Stimulated activated CD8-positive, alpha-beta memory T cell treated with anti-CD3 and anti-CD28 coated beads, Interleukin-7, amount 100 ng/mL, for 24 hours (primary cell): Measurements from ENCODE around the gene PLEKHG3.

ENCODE experiments used
- DNase-seq: peaks from one replicate; pipeline ENCODE4 v3.0.0-alpha.2; 2020; ENCODE audit warnings: low read depth

The PLEKHG3 gene

DNA sequence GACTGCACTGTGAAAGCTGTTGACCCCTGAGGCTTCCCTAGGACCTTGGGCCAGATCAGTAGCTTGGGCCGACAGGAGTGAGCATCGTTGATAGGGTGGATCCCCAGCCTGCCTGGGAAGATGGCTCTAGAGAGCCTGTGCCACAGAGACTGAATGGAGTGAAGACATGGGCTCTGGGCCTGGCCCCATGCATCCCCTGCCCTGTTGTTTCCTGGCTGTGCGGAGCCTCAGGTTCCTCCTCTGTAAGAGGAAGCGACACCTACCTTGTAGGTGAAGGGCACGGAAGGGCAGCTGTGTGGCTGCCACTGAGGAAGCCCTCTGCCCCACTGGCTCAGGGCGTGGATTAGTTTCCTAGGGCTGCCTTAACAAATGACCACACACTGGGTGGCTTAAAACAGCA, 23.9 kb downstream of the PLEKHG3 start:
- DNase-seq: no peak

DNA sequence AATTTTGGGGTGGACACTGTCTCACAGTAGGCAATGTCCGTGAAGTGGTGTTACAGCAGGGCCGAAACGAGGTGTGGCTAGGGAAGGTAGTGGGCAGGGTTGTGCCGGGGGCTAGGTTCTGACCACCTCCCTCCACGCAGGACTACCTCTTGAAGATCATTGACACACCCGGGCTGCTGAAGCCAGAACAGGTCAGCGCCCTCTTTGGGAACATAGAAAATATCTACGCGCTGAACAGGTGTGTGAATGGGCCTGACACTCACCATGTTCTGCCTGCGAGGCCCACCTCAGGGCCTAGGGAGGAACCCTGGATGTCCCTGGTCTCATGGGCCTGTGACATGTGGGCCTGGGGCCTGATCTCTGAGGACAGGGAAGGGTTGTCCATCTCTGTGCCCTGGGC, 24.6 kb downstream of the PLEKHG3 start:
- DNase-seq: no peak

DNA sequence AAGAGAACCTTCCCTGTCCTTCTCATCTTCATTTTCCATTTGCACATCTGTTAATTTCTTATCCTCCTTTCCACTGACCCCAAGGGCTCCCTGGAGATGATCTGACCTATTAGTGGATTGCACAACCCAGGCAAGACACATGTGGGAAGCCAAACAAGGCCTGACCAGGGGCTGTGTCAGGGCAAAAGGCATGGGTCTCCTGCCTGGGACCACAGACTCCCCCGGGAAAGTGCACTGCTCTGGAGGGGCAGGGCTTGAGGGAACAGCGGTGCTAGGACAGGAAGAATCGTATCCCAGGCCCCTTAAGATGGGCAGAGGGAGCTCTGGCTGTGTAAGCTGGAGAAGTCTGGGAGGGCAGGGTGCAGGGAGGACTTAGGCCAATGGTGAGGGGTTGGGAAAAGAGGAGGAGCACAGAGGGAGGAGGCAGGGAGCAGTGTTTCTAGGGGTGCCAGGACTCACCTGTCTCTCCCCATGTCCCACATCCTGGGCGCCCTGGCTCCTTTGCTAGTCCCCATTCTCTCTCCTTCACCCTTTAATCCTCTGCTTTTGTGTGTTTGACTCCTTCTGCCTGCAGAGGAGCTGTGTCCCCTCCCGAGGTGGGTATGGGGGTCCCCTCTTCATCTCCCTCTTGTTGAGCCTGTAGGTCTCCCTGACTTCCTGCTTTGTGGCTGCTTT, 25.3 kb downstream of the PLEKHG3 start:
- DNase-seq: no peak

GRCh38 chr14:64730061-64730440, 25.8 kb downstream of the PLEKHG3 start:
- DNase-seq: no peak

DNA sequence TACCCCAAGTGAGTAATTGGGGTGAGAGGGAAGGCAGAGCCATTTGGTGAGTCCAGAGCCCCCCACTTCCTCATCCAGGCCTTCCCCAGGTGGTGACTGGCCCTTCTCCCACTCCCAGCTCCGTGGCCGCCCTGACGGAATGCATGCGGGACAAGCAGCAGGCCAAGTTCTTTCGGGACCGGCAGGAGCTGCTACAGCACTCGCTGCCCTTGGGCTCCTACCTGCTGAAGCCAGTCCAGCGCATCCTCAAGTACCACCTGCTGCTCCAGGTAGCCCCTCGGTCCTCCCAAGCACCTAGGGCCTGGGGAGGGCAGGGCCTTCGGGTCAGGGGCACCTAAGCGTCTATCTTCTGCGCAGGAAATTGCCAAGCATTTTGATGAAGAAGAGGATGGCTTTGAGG, 26.5 kb downstream of the PLEKHG3 start:
- no peak for DNase-seq

DNA sequence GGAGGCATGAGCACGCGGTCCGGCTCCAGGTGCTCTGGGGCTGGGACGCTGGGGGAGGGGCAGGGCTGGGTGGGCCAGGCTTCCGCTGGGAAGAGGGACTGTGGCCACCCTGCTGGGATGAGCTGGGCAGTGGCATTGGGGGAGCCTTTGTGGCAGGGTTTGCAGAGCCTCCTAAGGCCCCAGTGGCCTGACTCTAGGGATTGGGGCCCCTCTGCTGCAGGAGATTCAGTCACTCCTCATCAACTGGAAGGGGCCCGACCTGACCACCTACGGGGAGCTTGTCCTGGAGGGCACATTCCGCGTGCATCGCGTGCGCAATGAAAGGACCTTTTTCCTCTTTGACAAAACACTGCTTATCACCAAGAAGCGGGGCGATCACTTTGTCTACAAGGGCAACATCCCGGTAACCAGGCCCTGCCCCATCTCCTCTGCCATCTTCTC, 26.9 kb downstream of the PLEKHG3 start:
- no peak for DNase-seq

GRCh38 chr14:64732066-64732465, 27.8 kb downstream of the PLEKHG3 start:
- no peak for DNase-seq

GRCh38 chr14:64732536-64733120, 28.4 kb downstream of the PLEKHG3 start:
- DNase-seq: no peak

- no peak for DNase-seq
Measured at GRCh38 chr14:64733321-64733720, 29.1 kb downstream of the PLEKHG3 start.

GRCh38 chr14:64733899-64734298, 29.7 kb downstream of the PLEKHG3 start:
- DNase-seq: no peak

GRCh38 chr14:64734990-64735389, 30.8 kb downstream of the PLEKHG3 start:
- no peak for DNase-seq

DNA sequence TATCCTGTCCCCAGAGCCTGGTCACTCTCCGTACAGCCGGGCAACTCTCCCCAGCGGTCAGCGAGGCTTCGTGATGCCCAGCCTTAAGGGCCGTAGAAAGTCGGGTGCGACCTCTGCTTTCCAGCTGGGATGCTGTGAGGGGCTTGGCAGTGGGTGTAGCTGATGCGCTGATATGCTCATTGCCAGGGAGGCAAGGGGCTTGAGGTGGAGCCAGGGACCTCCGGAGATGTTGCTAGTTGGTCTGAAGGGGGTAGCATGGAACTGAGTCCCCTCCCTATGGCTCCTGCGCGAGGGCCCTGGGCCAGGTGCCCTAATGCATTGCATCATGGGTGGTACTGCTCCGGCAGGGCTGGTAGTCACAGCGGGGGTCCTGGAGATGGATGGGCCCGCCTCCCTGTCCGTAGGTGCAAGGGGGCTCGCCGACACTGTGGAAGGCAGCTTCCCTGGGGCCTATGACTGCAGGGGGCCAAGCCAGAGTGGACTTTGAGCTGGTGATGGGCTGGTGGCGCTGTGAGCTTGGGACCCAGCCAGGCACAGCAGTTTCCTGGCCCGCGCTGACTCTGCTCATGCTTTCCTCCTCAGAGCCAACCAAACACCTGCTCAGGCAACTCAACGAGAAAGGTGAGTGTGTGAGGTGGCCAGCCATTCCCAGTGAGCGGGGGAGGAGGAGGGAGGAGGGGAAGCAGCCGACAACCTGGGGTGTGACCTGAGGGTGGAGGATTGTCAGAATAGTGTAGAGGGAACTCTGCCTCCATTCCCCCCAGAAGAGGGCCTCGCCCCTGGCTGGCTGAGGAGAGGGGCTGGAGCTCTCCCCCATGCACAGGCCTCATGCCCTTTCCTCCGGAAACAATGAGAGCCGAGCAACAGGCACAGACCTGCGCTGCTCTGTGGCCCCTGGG, 32.3 kb downstream of the PLEKHG3 start:
- DNase-seq: no peak

DNA sequence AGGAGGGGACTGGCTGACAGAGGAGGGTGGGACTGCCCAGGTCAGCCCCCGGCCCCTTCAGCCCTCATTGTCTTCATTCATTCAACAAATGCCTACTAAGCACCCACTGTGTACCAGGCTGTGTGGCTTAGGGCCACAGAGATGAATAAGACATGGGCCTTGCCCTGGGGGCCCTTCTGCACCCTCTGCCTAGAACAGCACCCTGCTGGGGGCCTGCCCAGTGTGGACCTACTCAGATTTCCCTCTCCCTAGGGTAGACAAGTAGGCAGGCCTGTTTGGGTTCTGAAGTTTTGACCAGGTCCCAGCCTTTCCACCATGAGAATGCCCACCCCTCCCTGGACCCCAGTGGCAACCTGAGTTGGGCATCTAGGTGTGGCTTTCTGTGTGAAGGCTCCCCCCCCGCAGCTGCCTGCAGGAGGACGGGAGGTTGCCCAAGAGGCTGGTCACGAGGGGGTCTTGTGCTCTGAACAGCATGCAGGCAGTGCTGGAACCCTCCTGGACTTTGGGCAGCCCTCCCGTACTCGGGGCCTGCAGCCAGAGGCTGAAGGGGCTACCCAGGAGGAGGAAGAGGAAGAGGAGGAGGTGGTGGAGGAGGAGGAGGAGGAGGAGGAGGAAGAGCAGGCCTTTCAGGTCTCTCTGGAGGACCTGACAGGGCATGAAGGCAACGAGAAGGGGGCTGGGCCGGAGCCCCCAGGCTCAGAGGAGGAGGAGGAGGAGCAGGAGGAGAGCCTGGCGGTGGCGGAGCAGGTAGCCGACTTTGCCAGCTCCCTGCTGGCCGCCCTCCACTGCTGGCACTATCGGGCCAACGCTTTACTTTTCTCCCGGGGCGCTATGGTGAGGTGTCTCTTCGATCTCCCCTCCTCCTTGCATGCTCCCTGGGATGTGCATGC, 33.4 kb downstream of the PLEKHG3 start:
- no peak for DNase-seq

DNA sequence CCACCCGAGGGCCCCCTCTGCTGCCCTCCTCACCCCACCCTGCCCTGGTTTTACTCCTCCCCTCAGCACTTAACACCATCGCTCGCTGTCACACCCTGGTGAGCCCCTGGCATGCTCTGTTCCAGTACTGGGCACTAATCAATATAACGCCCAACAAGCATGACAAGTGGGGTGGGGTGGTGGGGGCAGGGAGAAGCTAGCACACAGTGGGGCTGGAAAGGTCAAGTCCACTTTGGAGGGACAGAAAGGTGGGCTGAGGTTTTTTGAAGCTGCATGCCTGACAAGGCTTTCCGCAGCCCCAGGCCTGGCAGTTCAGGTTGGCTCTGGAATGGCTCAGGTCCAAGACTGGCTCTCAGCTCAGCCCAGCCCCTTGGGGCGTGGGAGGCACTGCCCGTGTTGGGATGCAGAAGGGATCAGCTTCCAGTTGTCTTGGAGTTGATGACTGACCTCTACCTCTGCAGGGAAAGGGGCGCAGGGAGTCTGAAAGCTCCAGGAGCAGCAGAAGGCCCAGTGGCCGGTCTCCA, 34.1 kb downstream of the PLEKHG3 start:
- no peak for DNase-seq

- no peak for DNase-seq
Measured at GRCh38 chr14:64741200-64741599, 37.0 kb downstream of the PLEKHG3 start.

- no peak for DNase-seq
Measured at GRCh38 chr14:64741961-64742360, 37.7 kb downstream of the PLEKHG3 start.

DNA sequence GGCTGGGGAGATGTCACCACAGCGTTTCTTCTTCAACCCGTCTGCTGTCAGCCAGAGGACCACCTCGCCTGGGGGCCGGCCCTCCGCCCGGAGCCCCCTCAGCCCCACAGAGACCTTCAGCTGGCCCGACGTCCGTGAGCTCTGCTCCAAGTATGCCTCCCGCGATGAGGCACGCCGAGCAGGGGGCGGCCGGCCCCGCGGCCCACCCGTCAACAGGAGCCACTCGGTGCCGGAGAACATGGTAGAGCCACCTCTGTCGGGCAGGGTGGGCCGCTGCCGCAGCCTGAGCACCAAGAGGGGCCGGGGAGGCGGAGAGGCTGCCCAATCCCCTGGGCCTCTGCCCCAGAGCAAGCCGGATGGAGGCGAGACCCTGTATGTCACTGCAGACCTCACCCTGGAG, 38.8 kb downstream of the PLEKHG3 start:
- DNase-seq: no peak

DNA sequence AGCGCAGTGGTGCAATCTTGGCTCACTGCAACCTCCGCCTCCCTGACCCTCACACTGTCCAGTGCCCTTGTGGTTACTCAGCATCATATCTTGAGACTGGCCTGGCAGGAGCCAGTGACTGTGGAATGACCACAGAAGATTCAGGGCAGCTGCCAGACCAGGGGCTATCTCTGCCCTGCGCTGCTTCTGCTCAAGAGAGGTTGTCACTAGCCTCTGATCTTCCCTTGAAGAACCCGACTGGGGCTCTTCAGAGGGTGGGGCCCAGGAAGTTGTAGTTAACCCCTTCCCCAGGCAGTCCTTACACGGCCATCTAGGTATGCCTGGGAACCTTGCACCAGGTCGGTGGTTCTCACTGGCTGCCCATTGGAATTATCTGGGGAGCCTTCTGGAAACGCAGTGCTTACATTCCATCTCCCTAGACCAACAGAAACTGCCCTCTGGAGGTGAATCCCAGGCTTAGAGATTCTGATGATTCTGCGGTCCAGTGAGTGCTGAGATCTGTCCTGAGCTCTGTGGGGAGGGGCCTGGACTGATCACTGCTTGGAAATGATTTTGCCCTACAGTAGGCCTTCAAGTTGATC, 41.4 kb downstream of the PLEKHG3 start:
- DNase-seq: no peak

GRCh38 chr14:64746298-64747250, 42.4 kb downstream of the PLEKHG3 start:
- DNase-seq: no peak

DNA sequence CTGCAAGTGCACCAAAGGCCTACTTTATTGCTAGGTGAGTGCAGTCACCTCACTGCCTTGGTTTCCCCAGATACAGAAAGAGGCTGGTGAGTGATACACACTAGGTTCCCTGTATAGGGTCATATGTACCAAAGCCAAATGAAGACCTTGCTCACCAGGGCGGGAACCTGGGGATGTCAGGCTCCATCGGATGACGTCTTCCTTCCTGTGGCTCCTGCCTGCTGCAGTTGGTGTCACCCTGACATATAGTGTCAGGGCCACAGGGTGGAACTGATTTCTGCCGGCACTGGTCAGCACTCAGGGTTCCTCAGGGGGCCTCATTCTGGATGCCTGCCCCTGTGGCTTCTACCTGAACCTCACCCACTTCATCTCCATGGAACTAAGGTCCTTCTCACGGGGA, 43.1 kb downstream of the PLEKHG3 start:
- DNase-seq: no peak
